HG03045 (cell line): ENCODE data around the gene DDX3X.
"Not testable (repeated sequence)": the region's sequence is repeated elsewhere in the genome, so short reads cannot be mapped to it uniquely, and the experiment has no call there.

Experiments used
- ATAC-seq: cut with Tn5 transposase; IDR thresholded peaks from one replicate; pipeline ENCODE4 v1.9.1; 2021; ENCODE audit warnings: mild to moderate bottlenecking, moderate library complexity; ENCODE audit not compliant: unreplicated experiment

Gene DDX3X

DNA sequence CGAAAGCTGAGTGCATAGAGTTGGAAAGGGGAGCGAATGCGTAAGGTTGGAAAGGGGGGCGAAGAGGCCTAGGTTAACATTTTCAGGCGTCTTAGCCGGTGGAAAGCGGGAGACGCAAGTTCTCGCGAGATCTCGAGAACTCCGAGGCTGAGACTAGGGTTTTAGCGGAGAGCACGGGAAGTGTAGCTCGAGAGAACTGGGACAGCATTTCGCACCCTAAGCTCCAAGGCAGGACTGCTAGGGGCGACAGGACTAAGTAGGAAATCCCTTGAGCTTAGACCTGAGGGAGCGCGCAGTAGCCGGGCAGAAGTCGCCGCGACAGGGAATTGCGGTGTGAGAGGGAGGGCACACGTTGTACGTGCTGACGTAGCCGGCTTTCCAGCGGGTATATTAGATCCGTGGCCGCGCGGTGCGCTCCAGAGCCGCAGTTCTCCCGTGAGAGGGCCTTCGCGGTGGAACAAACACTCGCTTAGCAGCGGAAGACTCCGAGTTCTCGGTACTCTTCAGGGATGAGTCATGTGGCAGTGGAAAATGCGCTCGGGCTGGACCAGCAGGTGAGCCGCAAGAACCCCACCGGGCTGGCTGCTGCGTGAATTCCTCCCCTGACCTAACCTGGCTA, at the start of gene DDX3X:
Gene DDX3X (plus strand): TSS at position 419 of the 619 bp plus-strand sequence. CDS start 91 bp downstream, at position 510.
- peak; percentile 52 for ATAC-seq

DNA sequence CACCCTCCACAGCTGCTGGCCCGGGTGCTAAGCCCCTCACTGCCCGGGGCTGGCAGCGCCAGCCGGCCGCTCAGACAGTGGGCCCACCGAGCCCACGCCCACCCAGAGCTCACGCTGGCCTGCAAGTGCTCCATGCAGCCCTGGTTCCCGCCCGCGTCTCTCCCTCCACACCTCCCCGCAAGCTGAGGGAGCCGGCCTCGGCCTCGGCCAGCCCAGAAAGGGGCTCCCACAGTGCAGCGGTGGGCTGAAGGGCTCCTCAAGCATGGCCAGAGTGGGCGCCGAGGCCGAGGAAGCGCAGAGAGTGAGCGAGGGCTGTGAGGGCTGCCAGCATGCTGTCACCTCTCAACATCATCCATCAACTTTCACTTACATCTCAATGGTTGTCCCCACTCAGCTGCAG, 48.0 kb upstream of the DDX3X start:
- not testable (repeated sequence) for ATAC-seq

DNA sequence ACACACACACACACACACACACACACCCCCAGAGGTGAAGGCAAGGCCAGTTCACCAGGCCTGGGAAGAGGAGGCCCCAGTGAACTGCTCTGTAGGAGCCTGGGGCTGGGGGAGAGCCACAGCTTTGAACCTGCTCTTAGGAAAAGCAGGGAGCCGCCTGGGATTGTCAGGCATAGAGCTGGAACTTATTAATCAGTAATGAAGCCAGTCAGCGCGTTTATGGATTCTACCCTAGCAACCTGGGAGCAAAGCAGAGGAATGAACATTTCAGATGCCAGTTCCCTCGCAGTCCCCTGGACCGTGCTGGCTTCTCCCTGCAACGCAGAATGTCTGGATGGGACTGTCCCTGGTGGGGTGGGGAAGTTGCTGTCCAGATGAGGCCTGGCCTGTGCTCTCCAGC, 45.3 kb upstream of the DDX3X start:
- no peak for ATAC-seq

DNA sequence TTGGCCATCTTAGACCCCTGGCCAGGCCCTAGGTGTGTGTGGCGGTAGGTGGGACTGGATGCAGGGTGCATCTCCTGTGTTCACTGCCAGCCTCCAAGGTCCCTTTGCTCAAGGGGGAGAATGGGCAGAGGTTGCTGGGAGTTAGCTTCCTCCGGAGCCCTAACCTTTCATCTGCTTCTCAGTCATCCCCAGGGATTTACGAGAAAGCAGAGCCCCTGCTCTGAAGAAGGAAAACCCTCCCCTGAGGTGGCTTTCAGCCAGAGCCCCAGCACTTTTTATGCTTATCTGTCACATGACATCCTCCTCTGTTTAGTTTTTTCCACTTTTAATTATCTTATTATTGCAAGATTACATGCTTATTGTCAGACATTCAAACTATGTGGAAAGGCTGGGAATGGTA, 44.9 kb upstream of the DDX3X start:
- ATAC-seq, result no peak

DNA sequence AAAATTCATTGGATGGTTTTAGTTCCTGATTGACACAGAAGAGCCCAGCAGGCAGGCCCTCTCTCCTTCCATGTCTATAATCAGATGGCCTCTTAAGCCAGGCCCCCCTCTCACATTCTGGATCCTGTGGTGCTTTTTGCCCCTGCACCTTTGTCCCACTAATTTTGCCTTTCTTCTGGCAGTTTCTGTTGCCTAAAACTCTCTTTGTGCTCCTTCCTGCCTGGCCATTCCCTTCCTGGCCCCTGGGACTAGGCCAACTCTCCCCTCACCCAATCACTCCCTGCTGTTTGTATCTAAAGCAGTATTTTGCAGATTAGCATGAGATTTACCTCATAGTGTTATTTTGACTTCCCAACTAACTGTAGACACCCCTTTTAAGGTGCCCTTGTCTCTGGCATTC, 42.7 kb upstream of the DDX3X start:
- ATAC-seq, result no peak

DNA sequence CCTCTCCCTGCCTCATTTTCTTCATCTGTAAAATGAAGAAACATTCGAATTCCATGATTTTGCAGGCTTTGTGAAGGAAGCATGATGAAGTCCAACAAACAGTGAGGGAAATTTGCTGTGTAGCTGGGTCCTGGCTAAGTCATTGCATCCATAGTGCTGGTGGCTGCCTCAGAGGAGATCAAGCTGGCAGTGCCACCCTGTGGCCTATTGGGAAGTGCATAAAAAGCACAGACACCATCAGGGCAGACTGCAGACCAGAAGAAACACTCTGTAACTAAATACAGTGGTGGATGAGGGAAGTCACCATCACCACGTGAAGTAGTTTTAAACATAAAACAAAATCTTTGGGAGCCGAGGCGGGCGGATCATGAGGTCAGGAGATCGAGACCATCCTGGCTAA, 40.7 kb upstream of the DDX3X start:
- ATAC-seq, result no peak

DNA sequence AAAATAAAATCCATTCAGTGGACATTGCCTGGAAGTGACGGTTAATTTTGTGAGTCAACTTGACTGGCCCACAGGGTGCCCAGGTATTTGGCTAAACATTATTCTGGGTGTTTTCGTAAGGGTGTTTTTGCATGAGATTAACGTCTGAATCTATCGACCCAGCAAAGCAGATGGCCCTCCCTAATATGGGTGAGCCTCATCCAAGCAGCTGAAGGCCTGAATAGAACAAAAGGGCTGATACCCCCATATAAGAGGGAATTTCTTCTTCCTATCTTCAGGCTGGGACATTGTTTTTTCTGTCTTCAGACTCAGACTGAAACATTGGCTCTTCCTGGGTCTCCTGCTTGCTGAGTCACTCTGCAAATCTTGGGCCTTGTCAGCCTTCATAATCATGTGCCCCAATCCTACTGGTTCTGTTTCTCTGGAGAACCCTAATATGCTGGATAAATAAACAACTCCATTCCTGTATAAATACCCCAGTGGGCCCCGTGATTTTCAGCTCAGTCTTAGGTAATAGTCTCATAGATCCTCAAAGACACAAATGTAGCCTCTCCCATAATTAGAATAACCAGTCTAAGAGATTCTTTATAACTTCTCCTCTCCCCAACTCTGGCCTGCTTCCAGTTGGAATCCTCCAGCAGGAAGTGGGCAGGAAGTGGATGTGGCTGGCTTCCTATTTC, 33.1 kb upstream of the DDX3X start:
- ATAC-seq, result no peak

DNA sequence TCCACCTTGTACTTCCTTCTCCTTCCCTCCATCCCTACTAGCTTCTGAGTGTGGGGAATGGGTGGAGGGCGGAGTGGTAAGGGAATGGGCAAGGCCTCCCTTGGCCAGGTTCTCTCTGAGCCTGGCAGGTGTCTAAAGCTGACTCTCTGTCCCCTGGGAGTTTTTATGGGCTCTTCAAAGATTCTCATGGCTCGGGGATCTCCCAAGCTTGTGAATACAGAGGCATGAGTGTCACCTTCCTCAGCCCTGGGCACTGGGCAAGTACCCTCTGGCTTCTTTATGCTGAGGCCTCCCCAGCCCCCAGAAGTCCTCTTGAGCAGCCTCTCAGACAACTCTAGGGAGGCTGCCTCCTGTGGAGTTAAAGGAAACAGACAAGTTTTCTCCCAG, 32.5 kb upstream of the DDX3X start:
- ATAC-seq, result no peak

DNA sequence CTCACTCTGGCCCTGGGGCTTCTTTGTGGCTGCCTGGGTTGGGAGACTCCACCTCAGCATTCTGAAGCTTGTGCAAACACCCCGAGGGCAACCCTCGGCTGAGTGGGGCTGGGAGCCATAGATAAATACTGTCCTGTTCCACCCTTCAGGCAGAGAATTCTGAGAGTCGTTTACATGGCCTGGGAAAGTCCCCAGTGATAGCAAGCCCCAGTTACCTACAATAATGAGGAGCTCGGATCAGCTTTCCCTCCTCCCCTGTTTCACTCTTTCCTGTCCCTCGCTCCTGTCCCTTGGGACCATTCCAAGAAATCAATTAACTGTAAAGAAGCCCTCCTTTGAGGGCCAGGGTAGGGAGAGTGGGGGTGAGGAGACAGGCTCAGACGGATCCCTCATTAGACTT, 31.6 kb upstream of the DDX3X start:
- ATAC-seq, result no peak

DNA sequence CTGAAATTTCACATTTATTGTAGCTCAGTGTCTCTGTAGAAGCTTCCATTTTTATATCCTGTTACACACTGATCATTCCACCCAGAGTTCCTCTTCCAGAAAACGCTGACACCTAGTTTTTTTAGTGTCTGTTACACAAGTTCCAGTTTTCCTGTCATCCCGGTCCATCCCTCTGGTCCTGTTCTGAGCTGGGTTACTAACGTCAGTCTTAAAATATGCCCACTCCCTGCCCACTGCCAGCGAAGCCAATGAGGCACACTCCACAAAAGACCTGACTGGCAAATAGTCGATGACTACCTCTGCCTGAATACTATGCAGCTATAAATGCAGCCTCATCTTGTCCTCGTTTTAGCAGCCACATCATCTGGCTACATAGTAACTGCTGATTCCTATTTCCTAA, 30.9 kb upstream of the DDX3X start:
- no peak for ATAC-seq

DNA sequence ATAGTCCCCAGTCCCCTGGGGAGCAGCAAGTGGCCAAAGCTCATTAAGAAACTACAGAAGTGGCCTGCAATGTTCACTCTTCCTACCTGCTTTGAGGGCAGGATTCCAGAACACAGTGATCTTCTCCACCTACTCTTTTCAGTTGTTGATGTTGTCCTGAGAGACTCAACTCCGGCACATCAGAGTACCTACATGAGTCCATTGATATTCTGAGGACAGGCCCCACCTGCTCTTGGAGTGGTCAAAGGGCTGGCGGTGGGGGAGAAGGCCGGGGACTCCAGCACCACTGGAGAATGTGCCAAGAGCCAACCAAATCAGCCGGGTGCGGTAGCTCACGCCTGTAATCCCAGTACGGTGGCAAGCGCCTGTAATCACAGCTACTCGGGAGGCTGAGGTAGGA, 29.8 kb upstream of the DDX3X start:
- no peak for ATAC-seq

DNA sequence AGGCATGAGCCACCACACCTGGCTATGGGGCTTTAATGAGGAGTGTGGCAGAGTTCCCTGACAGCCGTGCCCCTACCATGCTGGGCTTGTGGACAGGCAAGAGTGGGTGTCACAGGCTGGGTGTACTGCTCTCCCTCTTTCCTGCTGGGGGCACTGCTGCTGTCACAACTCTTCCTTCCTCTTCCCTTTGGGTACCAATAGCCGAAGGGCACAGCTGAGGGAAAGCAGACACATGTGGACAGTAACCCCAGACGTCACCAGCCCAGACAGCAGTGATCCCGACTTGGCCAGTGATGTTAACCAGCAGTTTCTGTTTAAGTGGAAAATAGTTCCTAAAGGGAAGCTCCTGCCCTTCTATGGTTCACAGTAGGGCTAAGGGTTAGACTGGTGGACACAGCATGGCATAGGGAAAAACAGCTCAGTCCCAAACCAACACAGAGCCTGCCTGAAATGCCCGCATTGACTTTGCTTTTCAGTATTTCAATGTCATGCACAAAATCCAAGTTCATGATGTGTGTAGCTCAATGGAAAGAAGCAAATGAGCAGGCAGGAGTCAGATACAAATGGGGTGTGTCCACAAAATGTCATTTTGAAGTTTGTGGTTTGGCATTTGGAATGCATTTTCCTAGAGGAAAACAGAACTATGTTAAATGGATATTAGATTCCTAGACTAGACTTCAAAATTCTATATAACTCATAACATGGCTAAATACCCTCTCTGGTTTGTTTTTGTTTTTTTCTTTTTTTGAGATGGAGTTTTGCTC, 24.9 kb upstream of the DDX3X start:
- ATAC-seq, result no peak

DNA sequence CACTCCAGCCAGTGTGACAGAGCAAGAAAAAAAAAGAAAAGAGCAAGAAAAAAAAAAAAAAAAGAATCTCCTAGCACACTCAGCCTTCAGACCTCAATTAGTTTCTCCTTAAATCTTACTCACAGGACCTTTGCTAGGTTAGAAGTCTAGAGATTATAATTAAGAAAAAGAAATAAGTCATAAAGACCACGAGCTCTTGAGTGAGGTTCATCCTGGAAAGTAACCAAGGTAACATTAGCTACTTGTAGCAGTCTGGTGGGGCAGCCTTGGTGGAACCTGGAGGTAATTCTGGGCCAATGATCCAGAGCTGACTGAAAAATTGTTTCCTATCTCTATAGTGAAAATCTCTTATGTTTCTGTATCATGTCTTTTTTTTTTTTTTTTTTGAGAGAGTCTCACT, 21.2 kb upstream of the DDX3X start:
- no peak for ATAC-seq

DNA sequence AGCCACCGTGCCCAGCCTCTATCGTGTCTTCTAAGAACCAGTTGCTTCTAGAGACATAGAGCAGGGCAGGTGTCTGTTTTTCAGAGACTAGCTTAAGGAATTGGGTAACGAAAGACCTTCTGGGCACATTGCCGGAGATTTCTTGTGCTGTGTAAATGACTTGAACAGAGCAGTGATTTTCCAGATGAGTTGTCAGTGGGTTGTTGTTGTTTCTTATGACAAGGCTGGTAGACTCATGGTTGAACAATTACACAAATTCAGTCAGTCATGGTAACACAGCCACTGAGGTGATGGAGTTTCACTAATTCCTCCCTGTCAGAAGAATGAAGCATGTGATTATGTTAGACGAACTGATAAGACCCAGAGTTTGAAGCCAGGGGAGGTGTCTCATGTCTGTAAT, 20.5 kb upstream of the DDX3X start:
- no peak for ATAC-seq

DNA sequence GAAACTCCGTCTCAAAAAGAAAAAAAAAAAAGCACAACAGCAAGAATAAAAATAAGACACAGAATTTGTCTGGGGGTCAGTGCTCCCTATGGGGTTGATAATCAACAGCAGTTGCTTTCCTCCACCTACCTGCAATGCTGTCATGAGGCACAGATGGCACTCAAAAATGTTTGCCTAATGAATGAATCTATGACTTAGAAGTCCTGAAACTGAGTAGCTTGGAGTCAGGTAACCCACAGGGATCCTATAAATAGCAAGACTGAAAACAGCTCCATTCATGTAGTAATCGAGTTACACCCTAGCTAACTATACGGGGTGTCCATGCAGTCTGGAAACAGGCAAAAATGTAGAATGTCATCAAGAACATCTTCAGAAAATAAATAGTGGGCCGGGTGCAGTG, 19.8 kb upstream of the DDX3X start:
- ATAC-seq, result no peak

DNA sequence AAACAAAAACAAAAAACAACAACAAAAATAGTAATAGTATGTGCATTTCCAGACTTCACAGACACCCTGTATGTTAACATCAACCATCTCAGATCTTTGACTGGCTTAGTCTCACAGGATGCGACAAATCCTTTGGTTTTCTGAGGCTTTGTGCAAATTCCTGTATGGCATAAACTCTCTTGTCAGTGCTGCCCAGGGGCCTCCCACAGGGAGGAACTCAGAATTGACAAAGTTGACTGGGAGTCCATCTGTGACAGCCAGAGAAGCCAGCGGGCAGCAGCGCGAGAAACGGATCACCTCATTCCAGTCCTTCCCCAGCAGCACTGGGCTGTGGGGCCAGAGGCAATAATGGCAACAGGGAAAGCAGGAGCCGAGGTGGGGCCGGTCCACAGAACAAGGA, 19.1 kb upstream of the DDX3X start:
- ATAC-seq, result no peak

DNA sequence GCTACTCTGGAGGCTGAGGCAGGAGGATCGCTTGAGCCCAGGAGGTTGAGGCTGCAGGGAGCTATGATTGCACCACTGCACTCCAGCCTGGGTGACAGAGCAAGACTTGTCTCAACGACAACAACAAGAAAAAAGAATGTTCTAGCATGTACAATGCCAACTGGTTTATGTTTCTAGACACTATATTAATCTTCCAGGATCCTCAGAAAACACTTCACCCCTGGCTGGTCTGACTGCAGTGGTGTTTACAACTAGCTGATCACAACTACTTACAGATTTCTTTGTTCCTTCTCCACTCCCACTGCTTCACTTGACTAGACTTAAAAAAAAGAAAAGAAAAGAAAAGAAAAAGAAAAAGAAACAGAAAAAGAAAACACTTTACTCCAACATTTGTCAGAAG, 17.7 kb upstream of the DDX3X start:
- ATAC-seq, result not testable (repeated sequence)

DNA sequence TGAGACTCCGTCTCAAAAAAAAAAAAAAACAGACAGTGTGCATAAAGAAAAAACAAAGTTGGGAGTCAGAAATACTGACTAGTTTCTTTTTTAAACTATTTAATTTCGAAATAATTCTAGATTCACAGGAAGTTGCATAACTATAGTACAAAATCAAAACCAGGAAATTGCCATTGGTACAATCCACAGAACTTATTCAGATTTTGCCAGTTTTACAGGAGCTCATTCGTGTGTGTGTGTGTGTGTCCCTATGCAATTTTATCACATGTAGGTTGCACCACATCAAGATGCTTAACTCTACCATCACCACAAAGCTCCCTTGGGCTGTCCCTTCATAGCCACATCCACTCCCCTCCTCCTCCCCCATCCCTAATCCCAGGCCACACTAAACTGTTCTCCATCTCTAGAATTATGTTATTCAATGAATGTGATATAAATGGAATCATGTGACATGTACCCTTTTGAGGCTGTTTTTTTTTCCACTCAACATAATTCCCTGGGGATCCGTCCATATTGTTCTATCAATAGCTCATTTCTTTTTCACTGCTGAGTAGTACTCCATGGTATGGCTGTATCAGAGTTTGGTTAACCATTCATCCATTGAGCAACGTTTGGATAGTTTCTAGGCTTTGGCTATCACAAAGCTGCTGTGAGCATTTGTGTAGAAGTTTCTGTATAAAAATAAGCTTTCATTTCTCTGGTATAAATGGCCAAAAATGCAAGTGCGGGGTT, 16.3 kb upstream of the DDX3X start:
- ATAC-seq, result no peak

DNA sequence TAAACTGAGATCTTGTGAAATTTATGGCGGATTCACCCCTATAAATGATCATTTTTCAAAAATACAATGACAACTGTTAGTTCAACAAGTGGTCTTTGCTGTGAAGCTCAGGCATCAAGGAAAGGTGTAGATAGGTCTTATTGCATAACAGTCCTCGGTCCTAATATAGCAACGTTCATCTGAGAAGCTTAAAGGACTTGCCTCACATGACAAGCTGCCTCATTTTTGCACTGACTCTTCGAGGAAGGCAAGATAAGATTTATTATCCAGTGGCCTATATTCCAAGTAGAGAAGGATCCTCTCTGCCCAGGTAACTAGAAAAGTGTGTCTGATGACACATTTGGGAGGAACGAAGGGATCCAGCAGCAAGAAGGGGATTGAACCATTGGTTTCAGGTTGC, 13.6 kb upstream of the DDX3X start:
- ATAC-seq, result no peak

DNA sequence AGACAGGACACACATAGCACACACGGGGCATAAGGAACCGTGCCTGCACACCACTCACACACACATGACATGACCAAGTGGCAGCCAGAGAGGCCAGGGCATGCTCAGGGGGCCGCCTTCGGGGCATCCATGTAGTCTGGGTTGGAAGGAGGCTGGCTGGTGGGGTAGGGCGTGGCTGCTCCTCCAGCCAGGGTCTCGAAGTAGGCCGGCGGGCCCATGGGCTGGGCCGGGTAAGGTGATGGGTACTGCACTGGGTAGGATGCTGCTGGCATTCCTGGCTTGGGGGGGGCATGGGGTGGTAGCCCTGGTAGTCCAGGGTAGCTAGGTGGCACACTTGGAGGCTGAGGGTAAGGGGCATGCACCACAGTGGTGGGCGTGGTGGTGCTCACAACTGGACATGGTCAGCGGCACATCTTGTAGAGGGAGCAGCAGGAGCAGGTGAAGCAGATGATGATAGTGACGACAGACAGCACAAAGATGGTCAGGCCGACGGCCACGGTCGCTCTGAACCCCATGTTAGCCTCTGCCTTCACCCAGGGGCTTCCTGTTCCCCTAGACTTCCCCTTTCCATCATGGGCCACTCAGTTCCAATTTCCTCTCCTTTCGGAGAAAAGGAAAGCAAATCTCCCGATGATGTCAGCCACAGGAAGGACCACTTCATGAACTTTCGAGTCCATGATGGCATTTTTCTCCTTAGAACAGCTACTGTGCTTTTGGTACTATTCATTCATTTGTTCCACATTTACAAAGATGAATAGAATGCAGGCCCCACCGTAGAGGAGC, 10.9 kb upstream of the DDX3X start:
- no peak for ATAC-seq

DNA sequence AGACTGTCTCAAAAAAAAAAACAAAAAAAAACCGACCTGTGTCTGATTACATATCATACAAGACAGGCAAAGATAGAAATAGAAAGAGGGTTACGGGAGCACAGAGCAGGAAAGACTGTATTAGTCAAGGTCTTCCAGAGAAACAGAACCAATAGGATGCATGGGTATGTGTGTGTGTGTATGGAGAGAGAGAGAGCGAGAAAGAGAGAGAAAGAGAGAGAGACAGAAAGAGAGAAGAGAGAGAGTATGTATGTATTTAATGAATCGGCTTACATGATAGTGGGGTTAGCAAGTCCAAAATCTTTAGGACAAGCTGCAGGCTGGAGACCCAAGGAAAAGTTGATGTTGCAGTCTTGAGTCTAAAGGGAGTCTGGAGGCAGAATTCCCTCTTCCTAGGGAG, 7.5 kb upstream of the DDX3X start:
- ATAC-seq, result no peak
